GM21447 (cell line): ENCODE results near the gene SERPINE1.

Source experiments
- ATAC-seq: cut with Tn5 transposase; IDR thresholded peaks from one replicate; pipeline ENCODE4 v1.9.1; 2021; ENCODE audit not compliant: unreplicated experiment

Gene SERPINE1

DNA sequence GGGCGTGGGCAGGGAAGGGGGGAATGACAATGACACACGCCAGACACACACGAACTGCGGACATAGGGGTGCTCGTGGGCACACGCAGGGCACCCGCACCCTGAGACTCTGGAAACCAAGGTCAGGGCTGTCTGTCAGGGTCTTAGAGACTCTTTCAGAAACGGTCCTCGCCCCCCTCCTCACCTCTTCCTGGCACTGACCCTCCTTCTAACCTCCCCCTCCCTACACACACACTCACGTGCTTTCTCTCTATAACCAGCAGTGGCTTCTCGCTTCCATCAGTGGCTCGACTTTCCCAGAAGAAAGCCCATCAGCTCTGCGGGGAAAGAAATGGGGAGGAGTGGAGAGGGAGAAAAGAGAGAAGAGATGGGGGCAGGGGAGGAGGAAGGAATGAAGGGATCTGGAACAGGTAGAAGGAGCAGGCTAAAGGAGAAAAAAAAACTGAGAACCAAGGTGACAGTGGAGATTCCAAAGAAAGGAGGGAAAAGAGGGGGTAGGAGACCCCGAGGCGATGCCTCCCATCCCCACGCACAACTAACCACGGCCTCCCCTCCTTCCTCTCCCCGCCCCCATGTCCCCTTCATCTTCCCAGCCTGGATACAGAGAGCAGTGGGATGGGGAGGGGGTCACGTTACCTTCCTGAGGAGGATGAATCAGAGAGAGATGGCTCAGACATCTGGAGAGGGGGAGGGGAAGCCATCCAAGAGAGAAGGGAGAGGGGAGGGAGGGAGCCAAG, 40.2 kb downstream of the SERPINE1 start:
- ATAC-seq, result no peak

DNA sequence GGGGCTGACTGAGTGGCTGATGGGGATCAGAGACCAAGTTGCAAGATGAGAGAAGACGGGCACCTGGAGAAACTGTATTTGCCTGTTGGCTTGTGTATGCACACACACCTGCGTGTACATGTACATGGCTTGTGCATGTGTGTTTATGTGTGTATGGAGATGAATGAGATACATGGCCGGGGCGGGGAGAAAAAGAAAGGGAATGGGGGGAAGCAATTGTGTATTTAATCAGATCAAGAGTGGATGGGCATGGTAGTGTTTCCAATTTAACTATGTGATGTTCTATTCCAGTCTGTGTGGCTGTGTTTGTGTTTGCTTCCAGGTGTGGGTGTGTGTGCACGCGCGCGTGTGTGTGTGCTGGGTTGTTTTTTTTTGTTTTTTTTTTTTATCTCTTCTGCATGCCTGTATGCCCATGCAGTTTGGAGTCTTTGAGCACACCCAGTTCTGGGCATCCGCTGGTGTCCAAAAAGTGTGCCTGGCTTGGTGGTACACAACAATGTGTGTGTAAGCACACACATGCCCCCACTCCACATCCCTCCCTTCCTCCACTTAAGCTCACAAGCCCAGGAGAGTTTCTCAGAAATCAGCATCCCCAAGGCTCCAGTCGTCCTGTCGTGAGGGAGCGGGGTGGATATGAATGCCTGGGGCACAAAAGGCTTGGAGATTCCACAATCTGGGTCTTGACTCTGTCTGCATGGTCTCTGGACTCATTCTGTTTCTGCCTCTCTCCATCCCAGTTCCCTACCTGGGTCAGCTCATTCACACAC, 40.9 kb downstream of the SERPINE1 start:
- no peak for ATAC-seq

DNA sequence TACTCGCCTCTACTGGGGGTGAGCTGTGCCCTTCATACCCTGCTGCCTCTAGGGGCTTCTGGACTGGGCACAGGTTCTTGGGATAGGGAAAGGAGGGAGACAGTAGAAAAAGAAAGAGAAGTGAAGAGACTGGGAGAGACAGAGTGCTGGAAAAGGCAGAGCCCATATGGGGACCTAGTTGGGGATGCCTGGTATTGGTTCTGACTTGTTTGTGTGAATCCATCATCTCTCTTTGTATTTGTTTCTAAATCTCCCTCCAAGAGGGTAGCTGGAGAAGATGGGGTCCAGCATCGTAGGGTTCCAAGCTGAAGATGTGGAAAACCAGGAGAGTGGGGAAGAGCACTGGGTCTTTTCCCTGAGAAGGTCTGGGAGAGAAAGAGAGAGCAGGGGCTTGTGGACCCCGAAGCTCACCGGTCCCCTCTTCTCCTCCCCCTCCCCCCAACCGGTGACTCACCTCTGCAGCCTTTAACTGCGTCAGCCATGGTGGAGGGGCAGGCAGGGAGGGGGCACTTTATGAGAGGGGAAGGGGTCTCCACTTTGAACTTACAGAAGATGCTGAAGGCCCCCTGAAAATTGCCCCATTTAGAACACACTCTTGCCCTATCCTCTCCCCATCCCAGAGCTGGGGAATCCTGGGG, 41.6 kb downstream of the SERPINE1 start:
- no peak for ATAC-seq

DNA sequence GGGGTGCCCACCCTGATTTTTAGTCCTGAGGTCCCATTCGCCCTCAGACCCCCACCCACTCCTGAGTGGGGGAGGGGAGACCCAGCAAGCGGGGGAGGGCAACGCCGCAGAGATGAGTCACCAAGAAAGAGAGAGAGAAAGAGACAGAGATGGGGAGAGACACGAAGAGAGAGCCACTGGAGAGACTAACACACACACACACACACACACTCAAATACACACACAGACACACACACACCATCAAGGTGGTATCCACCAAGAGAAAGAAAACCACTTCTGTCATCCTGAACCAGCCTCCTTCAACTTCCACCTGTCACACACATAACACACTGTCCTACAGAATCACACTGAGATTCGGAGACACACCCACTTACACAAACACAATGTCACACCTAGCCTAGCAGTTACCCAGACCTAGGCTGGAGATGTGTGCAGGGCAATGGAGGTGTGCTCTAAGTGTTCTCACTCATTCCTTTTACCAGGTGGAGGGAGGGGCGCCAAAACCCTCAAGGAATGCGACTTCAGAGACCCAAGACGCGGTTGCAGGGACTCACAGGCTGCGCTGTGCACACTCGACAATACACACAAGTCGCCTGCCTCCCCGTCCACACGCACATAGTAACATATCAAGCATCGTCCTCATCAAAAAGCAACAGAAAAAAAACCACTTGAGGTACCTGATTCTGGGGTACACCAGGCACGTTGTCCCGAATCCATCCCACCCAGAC, 42.4 kb downstream of the SERPINE1 start:
- no peak for ATAC-seq

DNA sequence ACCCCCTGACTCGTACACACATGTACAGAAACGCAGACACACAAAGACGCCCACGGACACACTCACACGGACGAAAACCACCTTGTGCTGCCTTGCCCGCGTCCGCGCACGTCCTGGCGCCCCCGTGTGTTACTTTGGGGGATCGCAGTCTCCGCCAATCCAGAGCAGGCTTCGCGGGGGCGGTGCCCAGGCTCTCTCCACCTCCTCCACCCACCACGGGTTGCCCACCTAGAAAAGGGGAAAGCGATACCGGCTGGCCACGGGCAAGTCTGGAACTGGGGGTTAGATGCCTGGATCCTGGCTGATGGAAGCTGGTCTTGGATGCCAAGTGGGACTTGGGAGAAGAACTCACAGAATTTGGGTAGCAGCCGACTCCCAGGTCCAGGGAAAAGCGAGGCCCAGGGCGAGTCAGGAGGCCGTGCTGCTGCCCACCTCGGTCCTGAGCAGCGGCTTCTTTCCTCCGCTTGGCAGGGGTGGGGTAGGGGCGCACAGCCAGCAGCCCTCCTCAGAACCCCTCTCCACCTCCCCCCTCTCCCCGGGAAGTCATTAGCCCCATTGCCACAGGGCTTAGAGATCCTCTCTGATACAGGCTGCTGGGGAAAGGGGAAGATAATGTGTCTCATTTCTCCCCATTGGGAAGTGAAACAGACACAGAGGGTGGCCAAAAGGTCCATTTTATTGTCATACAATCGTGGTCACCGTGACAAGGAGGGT, 43.1 kb downstream of the SERPINE1 start:
- ATAC-seq, result no peak

DNA sequence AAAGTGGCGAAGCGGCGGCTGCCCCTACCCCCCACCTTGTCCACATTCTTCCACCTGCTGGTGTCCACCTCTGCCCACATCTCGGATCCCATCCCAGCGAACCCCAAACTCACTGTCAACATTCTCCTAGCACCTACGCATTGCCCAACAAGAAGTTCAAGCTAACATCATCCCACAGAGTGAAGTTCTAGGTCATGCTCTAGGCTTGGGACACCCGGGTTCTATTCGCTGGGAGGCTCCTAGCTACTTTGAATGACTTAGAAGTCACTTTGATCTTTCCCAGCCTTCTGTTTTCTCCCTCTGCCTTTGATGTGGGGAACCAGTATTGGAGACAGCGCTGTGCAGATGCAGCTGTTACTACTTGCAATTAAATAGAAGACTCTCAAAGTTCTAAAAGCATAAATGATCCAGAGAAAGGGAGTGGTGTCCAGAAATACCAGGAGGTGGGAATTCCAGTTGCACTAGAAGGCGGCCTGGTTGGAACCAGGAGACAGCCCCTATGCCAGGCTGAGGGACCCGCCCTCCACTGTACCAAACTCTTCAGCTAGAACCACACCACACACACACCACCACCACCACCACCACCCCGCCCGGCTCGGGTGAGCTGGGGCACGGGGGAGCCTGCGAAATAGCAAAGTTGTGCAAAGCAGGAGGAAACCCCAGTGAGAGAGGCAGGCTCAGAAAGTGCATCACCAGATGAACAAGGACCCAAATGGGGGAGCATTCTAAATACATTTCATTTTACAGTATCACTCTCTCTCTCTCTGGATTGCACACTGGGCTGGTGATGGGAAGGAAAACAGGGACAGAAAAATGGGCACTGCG, 43.9 kb downstream of the SERPINE1 start:
- no peak for ATAC-seq

DNA sequence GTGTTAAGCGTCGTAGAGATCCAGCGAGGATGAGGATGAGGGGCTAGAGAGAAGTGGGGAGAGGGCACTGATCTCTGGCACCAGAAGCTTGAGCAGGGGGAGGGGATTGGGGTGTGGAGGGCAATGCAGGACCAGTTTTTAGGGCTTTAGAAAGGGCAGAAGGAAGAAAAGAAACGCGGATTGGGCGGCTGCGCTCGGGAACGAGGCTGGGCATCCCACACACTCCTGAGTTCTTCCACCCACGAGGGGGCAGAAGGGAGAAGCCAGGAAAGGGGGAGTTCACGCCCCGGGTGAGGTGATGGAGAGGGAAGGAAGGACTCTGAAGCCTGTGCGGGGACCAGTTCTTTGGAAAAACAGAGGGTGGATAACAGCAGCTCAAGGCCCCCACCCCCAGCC, 44.5 kb downstream of the SERPINE1 start:
- ATAC-seq, result no peak

DNA sequence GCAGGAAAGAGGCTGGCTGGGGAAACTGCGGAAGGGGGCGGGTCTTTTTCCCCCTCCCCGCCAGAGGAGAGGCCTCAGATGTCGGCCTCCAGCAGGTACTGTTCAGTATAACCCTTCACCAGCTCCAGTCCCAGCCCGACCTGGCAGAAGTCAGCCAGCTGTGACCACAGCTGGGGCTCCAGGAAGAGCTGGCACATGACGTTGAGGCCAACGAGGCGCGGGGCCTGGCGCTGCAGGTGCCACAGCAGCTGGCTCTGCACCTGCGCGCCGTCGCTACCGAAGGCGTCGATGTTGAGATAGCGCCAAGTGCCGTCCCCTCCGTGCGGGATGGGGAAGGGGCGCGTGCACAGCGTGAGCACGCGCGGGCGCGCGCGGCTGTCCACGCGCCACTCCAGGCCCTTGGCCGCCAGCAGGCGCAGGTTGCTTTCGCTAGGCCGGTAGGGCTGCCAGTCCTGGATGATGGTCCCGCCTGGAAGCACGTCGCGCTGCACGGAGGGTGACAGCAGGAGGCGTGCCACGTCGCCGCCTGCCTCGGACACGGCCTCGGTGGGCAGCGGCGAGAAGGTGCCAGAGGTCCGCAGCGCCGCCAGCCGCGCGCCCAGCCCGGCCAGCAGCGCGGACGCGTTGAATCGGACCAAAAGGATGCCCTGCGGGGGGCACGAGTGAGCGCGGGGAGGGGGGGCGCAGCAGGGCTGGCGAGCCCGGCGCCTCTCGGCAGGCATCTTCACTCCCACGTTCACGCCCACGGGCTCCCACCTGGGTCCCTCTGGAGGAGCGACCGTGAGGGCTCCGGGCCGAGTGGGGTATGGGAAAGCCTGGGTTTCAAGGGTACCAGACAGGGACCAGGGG, 45.3 kb downstream of the SERPINE1 start:
- no peak for ATAC-seq

DNA sequence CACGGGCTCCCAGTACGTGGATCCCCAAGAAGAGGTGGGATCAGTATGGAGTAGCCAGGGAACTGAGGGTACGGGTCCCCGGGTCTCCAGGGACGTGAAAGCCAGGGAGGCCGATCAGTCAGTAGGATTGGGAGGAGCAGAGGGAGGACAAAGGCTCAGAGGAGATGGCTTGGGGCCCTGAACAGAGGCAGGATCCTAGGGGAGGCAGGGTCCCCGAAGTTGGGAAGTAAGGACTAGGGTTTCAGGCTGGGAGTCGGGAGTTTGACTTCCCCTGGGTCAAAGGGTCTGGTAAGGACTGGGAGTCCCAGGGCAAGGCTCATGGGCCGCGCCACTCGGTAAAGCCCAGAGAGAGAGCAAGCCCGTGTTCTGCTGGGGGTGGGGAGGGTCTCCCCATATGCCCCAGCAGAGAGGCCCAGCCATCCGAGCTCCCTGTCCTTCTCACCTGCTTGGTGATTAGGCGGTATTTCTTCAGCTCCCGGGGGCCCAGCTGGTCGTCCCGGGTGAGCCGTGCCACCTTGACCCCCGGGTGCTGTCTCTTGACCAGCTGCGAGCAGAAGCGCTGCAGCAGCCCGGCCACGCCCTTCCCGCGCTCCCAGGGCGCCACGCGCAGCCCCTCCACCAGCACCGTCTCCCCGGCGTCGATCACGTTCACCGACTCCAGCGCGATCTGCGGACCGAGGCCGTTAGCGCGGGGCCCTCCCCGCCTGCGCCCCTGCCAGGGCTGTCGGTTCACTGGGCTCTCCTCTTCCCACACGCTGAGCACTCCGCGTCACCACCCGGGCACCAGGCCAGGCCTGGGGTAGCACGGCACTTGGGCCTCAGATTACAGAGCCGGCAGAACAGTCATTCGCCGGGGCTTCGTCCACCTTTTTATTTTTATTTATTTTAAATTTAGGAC, 46.2 kb downstream of the SERPINE1 start:
- ATAC-seq, result no peak

DNA sequence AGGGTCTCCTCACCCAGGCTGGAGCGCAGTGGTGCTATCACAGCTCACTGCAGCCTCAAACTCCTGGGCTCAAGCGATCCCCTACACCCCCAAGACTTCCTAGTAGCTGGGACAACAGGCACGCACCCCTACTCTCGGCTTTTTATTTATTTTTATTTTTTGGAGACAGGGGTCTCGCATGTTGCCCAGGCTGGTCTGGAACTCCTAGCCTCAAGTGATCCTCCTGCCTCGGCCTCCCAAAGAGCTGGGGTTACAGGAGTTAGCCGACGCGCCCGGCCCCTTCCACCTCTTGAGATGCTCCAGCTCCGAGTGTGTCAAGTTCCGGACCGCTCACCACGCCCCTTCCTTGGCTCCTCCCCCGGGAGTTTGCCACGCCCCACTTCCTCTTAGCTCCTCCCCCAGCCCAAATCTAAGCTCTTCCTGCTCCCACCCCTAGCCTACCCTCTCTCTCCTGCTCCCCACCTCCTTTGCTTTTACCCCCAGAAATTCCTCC, 46.9 kb downstream of the SERPINE1 start:
- no peak for ATAC-seq

DNA sequence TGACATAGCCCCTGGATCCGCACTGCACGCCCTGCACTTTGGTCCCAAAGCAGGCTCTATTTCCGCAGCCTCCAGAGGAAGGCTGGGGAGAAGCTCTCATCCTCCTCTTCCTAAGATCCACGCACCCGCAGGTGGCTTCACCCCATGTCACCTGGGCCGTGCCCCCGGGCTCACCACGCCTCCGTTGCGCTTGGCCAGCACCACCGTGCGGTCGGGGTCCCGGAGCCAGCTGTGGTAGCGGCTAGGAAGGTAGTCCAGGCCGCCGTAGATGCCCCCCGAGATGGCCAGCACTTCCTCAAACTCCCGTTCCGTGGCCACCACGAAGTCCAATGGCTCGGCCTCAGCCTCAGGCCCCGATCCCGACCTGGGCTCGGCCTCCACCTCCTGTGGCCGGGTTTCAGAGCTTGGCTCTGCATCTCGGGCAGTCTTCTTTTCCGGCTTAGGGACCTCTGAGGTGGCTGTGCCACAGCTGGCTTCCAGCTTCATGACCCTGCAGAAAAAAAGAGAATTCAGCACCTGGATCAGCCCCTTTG, 47.5 kb downstream of the SERPINE1 start:
- no peak for ATAC-seq

DNA sequence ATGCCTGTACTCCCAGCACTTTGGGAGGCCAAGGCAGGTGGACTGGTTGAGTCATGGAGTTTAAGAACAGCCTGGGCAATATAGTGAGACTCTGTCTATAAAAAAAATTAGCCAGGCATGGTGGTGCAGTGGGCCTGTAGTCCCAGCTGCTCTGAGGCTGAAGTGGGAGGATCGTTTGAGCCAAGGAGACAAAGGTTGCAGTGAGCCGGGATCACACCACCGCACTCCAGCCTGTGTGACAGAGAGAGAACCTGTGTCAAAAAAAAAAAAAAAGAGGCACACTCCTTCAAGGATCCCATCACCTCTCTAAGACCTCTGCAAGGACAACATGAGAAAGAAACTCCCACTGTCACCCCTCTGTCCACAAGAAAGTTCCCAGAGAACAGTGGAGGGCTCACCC, 48.8 kb downstream of the SERPINE1 start:
- no peak for ATAC-seq

DNA sequence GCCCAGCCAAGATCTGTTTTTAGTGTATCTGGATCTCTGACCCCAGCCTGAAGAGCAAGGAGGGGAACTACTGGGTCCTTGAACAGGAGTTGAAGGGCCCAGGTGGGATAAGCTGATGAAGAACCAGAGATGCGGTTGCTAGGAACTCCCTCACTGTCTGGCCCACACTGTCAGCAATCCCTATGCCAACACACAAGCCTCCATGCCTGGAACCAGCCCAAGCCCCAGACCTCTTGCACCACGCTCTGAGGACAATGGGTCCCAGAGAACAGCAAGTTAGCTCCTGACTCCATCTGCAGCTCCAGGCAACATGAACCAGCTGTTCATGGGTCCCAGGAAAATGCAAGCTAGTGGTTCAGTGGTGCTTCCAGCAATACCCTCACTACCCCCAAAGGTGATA, 50.7 kb downstream of the SERPINE1 start:
- ATAC-seq, result no peak

DNA sequence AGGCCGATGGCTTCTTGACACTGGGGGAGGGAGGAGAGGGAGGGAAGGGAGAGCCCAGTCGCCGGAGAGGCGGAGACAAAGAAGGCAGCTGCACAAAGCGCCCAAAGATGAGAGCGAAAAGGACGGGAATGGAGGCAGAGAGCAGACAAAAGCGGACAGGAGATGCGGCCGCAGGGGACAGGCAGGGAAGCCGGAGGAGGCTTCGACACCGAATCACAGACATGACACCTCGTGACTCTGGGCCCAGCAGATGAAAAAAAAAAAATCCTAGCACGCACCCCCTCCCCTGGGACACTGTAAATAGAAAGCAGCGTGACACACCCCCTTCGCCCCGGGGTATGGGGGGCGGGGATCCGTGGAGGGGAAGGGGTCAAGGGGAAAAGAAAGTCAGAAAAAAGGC, 52.2 kb downstream of the SERPINE1 start:
- no peak for ATAC-seq

DNA sequence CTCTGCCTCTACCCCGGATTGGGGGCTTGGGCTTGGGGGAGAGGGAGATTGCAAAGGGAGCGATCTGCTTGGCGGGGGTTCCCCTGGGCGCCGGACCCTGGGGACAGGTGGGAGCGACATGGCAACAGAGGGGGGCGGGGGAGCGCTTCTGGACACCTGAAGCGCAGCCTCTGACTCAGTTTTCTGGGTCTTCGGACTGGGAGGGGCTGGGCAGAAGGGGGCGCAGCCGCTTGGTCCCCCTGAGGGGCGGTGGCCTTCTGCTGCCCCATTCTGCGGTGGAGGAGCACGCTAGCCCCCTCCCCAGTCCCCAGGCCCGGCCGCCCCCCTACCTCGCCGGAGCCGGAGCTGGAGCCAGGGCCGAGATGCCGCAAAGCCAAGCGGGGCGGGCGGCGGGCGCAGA, 52.8 kb downstream of the SERPINE1 start:
- ATAC-seq, result no peak

DNA sequence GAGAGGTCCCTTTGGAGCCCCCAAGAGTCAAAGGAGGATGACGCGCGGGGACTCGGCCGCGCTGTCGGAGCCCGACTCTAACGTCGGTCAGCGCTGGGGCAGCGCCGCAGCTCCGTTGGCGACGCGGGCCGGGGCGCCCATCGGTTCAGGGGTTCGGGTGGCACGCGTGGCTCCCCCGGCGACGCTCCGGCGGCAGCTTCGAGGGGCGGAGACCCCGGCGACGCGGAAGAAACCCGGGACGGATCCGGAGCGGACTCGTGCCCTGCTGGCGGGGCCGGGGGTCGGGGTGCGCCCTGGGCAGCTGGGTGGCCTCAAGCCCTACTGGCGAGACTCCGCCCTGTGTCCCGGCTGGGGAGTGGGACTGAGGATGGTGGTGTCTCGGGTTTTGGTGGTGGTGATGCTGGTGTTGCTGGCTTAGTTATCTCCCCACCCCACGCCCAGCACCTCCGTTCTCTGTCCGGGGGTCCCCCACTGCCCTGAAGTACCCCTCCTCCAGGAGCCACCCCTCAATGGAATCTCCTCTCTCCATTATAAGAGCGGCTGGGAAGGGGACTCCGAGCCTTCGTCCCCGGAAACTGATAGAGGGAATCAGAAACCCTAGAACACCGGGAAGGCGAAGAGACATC, 53.3 kb downstream of the SERPINE1 start, which contains the start of gene NAT16:
Gene NAT16, minus strand, starts transcription at position 164 of the 626 bp plus-strand sequence. CDS start 5,486 bp downstream, outside the sequence.
- ATAC-seq, result no peak

DNA sequence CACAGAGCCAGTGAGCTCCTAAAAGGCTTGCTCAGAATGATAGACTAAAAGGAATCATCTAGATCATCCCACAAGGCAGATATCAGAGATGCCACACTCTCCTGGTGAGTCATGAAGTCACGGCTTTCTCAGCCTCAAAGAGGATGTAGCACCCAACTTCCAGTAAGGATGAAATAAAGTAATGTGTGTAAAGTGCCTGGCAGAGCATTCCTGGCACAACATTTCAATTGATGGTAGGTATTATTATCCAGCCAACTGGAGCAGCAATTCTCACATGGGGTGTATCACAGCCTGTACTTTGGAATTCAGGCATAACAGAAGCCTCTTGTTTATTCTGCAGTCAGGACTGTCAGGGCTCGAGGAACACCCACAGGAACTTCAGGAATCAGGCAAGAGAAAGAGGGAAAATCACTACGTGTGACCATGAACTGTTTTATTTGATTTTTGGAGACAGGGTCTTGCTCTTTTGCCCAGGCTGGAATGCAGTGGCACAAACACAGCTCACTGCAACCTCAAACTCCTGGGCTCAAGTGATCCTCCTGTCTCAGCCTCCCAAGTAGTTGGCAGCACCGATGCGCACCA, 58.4 kb downstream of the SERPINE1 start:
- no peak for ATAC-seq
